Medulla oblongata (tissue), 1 donor: ENCODE measurements around the gene TES.
"Not testable (repeated sequence)": the region's sequence is repeated elsewhere in the genome, so short reads cannot be mapped to it uniquely, and the experiment has no call there.

Source experiments
- DNase-seq: peaks from one replicate; pipeline ENCODE4 v3.0.0-alpha.2; 2015; ENCODE audit errors: extremely low spot score

TES gene

GRCh38 chr7:116242759-116243158 lies 32.4 kb downstream of the TES start:
- no peak for DNase-seq

DNA sequence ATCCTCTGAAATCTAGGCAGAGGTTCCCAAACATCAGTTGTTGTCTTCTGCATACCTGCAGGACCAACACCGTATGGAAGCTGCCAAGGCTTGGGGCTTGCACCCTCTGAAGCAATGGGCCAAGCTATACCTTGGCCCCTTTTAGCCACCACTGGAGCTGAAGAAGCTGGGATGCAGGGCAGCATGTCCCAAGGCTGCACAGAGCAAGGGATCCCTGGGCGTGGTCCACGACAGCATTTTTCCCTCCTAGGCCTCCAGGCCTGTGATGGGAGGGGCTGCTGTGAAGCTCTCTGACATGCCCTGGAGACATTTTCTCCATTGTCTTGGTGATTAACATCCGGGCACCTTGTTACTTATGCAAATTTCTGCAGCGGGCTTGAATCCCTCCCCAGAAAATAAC lies 34.5 kb downstream of the TES start:
- DNase-seq, result not testable (repeated sequence)

DNA sequence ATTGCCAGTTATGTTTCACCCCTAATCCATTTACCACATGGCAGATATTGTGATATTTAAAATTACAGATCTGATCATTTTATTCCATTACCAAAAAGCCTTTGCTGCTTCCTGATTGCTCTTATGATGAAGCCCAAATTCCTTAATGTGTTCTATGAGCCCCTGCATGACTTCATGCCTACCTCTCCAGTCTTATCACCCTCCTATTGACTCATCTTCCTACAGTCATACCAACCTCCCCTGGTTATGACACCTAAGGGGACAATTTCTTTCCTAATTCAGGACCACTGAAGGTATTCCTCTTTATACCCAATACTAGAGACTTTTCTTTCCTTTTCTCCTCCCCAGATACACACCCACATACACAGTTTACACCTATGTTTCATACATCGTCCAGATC lies 36.0 kb downstream of the TES start:
- no peak for DNase-seq

- DNase-seq, result no peak
Observed at GRCh38 chr7:116249969-116250553, 39.7 kb downstream of the TES start.

DNA sequence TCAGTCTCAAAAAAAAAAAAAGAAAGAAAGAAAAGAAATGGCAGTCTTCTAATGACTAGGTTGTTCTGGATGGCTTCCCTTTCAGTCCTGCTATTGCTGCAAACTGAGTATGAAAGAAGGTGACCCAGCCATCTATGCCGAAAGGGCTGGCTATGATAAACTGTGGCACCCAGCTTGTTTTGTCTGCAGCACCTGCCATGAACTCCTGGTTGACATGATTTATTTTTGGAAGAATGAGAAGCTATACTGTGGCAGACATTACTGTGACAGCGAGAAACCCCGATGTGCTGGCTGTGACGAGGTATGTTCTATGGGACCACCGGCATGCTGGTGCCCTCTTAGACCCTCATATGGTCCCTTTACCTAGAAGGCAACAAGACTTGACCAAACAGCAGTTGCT lies 41.3 kb downstream of the TES start:
- no peak for DNase-seq

GRCh38 chr7:116252249-116252648 lies 41.9 kb downstream of the TES start:
- DNase-seq, result no peak

DNA sequence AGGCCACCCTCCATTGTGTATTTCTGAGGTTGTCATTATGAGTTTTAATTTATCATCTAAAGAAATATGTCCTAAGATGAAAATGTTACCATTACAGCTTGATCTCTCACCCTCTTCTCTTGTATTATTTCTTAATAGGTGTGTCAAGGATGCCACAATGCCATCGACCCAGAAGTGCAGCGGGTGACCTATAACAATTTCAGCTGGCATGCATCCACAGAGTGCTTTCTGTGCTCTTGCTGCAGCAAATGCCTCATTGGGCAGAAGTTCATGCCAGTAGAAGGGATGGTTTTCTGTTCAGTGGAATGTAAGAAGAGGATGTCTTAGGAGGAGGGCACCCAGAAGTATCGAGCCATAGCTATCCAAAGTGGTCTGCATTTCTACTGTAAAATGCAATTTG lies 46.8 kb downstream of the TES start:
- no peak for DNase-seq

DNA sequence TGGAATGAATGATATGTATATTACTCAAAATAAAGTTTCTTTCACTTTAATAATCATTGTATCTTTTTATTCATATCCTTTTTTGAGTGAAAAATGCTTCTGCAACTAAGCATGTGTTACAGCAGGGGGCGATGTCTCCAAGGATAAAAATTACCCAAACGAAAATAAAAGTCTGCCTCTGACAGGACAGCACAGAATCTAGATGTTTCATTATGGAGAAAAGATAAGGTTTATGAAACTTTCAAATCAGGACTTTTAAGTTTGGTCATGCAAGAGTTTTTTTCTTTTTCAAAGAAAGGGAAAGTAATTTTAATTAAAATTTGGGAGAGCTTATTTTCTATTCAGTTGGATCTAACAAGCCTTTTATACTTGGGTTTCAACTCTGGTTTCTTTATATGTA lies 48.4 kb downstream of the TES start:
- DNase-seq, result peak; percentile 79

GRCh38 chr7:116259156-116259870 lies 49.0 kb downstream of the TES start:
- no peak for DNase-seq

DNA sequence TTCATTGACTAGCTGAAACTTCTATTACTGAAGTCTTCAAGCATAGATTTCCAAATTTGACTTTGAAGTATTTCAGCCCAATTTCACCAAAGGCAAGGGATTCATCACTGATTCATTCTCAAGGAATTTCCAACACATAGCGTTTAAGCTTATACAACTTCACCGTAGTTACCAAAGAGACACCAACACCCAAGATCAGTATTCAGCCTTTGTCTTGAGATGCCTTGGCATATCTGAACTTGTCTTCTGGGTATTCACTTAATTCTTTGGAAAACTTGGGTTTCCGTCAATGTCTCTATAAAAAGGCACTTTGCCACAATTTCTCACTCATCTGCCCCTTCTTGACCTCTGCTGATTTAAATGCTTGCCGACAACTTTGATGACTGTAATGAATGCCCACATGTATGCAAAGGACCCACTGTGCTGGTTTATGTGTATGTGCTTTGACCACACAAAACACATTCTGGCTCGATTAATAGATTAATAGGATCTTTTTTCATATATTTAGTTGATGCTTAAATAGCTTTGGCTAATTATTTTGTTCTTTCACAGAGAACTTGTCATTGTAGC lies 49.6 kb downstream of the TES start:
- DNase-seq, result no peak

- no peak for DNase-seq
Observed at GRCh38 chr7:116261904-116262303, 51.6 kb downstream of the TES start.

- no peak for DNase-seq
Observed at GRCh38 chr7:116265881-116266280, 55.5 kb downstream of the TES start.

DNA sequence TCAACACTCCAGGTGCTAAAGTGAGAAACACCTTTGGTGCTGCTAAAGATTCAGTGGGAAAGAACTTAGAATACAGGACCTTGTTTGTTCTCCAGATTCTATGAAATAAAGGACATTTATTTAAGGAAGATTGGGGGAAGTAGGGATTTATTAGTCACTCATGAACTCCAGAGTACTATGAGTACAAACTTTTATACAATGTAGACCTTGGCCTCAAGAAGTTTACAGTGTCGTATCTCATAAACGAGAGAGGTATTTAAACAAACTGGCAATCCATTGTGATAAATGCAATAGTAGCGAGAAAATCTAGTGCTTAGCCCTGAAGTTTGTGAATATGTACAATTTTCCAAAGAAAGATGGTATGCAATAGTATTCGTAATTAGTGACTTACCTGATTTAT lies 59.1 kb downstream of the TES start:
- DNase-seq, result no peak

GRCh38 chr7:116271161-116271913 lies 61.0 kb downstream of the TES start:
- no peak for DNase-seq

- DNase-seq, result peak; percentile 11
Observed at GRCh38 chr7:116271963-116272886, 61.9 kb downstream of the TES start.

DNA sequence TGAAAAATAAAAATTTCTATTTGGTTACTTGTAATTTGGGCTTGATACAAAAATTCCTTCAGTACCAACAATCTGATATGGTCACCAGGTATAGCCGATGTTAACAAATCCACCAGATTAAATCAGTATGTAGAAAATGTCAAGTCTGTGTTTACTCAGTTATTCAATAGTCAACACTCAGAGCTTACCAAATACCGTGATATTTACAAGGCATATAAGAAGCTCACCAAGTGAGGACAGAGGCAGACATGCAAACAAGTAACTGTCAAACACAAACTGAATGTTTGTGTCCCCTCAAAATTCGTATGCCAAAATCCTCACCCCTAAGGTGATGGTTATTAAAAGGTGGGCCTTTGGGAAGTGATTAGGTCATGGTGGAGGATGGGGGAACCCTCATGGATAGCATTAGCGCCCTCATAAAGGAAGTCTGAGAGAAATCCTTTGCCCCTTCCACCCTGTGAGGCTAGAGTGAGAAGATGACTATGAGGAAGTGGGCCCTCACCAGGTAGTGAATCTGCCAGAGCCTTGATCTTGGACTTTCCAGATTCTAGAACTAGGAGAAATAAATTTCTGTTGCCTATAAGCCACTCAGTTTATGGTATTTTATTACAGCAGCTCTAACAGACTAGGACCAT lies 63.1 kb downstream of the TES start:
- no peak for DNase-seq

DNA sequence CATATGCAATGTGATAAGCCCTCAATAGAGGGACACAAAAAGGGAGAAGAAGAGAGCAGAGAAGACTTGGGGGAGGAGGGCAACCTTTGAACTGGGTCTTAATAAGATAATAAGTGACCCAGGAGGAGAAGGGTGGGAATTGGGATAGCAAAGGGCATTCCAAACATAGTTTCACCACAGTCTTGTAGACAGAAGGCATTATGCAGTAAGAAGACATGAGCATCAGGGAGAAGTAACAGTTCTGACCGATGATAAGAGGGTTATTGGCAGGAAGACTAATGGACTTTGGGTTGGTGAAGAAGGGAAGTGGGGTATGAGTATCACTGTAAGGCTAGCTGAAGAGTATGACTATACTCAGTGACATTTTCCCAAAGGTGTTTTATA lies 63.6 kb downstream of the TES start:
- DNase-seq, result no peak

DNA sequence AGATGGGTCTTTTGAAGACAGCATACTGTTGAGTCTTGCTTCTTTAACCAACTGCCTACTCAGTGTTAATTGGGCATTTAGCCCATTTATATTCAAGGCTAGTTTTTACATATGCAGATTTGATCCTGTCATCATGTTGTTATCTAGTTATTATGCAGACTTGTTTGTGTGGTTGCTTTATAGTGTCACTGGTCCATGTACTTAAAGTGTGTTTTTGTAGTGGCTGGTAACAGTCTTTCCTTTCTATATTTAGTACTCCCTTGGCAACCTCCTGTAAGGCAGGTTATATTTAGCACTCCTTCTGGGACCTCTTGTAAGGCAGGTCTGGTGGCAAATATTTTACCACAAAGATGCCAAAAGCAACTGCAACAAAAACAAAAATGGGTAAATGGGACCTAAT lies 66.7 kb downstream of the TES start:
- no peak for DNase-seq

DNA sequence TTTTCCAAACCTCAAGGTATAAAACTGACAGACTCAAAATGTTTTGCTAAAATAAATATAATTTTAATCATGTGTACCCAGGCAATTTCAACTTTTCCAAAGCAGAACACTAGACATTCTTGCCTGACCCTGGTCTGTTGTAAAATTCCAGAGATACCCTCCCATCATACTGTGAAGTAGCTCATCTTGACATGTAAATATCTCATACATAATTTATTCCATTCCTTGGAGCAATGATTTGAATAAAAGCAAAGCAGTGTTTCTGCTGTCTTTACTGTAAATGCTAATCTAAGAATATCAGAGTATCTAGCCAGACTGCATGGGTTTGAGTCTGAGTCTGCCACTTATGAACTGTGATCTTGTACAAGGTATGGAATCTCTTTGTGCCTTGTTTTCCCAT lies 68.9 kb downstream of the TES start:
- no peak for DNase-seq

DNA sequence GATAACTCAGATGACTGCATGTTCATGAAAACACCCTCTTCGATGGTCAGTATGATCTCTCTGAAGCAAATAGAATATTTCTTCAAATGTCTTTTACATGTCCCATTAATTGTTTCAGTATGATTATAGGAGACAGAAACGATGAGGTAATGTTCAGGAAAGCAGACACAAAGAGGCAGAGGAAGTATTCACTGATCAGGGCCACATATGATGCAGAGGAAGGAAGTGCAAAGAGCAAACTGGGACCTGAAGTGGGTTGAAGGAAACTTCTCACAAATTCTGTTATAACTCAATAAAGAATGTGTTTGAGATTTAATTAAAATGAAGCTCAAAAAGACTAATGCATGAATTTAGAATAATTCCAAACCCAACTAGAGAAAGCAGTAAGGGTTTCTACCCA lies 70.5 kb downstream of the TES start:
- no peak for DNase-seq

DNA sequence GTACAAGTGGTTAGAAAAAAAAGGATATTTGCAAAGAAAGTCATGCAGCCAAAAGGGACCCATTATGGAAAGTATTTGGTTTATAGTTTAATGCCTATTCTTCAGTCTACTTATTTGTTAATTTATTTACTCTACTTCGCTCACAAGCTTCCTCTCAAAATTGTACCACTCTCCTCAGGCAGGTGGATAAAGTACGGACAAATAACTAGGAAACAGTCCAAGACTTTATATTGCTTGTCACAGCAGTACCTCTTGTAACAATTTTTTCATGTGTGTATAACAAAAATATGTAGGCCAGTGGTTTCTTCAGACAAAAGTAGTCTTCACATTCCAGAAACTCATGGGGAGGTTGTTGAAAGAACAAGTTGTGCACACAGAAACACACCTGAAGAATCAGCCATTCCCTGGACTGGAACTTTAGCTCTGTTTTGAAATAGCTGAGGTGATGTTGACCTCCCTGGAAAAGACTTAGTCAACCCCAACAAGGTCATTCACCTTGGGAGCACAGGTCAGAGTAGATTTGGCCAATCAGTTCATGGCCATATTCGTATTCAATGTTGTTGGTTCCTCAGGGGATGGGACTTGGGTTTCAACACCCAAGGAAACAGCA lies 73.4 kb downstream of the TES start:
- DNase-seq, result no peak
